Kidney (tissue), 14 donors: ENCODE measurements around the gene WFIKKN2. TPM values are rescaled to one million over a fixed set of nuclear protein-coding genes. Genes with fewer than 3 reads are reported as not detected.
A peak's percentile ranks its signal among the peaks of the same experiment; 100 is the strongest.

Source experiments
- DNase-seq, 5 donors: peaks; one replicate each; pipeline ENCODE4 v3.0.0-alpha.2; 2013 to 2020
- FAIRE-seq: peaks from 2 replicates; lab custom pipeline; 2012; peaks lifted over from hg19 to GRCh38; lab: Jason Lieb, UNC
- H3K27ac ChIP-seq, 2 donors: one replicate each; pipeline ENCODE4 v1.7.0; 2013; ENCODE audit warnings: low read depth in 2 of 2, low read length in 2 of 2, inconsistent platforms in 1 of 2
- H3K27me3 ChIP-seq: one replicate; pipeline ENCODE4 v1.7.1; 2013; ENCODE audit warnings: low read length, inconsistent platforms; ENCODE audit not compliant: control insufficient read depth, insufficient read depth
- H3K36me3 ChIP-seq, 3 donors: one replicate each; pipeline versions ENCODE4 v1.7.0 to v1.7.1; 2013; ENCODE audit warnings: low read length in 3 of 3, control low read depth in 1 of 3, inconsistent platforms in 1 of 3; ENCODE audit not compliant: insufficient read depth in 3 of 3, control insufficient read depth in 2 of 3
- H3K4me1 ChIP-seq, 3 donors: one replicate each; pipeline versions ENCODE4 v1.7.0 to v1.7.1; 2013; ENCODE audit warnings: low read length in 3 of 3, inconsistent platforms in 1 of 3, low read depth in 1 of 3; ENCODE audit not compliant: control insufficient read depth in 2 of 3, insufficient read depth in 2 of 3
- H3K4me3 ChIP-seq, 3 donors: one replicate each; pipeline versions ENCODE4 v1.7.0 to v1.8.1; 2013; ENCODE audit warnings: low read length in 3 of 3, control low read depth in 1 of 3, inconsistent platforms in 1 of 3
- H3K9ac ChIP-seq, 3 donors: one replicate each; pipeline versions ENCODE4 v1.7.0 to v1.7.1; 2013; ENCODE audit warnings: low read length in 3 of 3, control low read depth in 1 of 3, inconsistent platforms in 1 of 3
- H3K9me3 ChIP-seq, 3 donors: one replicate each; pipeline versions ENCODE4 v1.7.0 to v1.7.1; 2013; ENCODE audit warnings: low read length in 3 of 3, control low read depth in 1 of 3, inconsistent platforms in 1 of 3; ENCODE audit not compliant: control insufficient read depth in 2 of 3, insufficient read depth in 1 of 3
- CTCF ChIP-seq: IDR thresholded peaks from 3 replicates; pipeline ENCODE4 v1.5.1; 2012; ENCODE audit warnings: mild to moderate bottlenecking, moderate library complexity, borderline replicate concordance; ENCODE audit not compliant: insufficient read depth; ENCODE audit errors: extremely low read depth
- intact Hi-C: fragments of 100-400 bp; cut with DNase I; formaldehyde crosslinking; loops from one replicate; pipeline ENCODE4 v1.11.1; 2022
- polyA plus RNA-seq: library from polyadenylated mRNA; stranded (reverse); fragments of 350-450 nt; fragmentation: Illumina TruSeq; extraction: RNeasy Lipid Tissue Mini Kit (QIAGEN cat#74804); gene quantifications from one replicate; pipeline ENCODE4 v1.2.3, GENCODE V29; 2014; ENCODE audit warnings: low read depth, low replicate concordance; ENCODE audit not compliant: insufficient read depth
- total RNA-seq: library from RNA; stranded (reverse); fragmentation: NEBNext Ultra II Directional; extraction: Animal tissue kit (Norgen Biotek cat#: 25700); gene quantifications from one replicate; pipeline ENCODE4 v1.2.1, GENCODE V29; 2021
- donor health status: control.
- donor health status: control.
- donor health status: control.
- donor health status: control.
- donor health status: control.
- donor health status: DM: yes; HTN: yes; CAD: no.
- donor health status: Normal renal cell carcinoma (clear cell type).

The WFIKKN2 gene
- total and polyA plus RNA-seq, 2 donors from 2014 or later: 0.09 TPM; not detected in 1

DNA sequence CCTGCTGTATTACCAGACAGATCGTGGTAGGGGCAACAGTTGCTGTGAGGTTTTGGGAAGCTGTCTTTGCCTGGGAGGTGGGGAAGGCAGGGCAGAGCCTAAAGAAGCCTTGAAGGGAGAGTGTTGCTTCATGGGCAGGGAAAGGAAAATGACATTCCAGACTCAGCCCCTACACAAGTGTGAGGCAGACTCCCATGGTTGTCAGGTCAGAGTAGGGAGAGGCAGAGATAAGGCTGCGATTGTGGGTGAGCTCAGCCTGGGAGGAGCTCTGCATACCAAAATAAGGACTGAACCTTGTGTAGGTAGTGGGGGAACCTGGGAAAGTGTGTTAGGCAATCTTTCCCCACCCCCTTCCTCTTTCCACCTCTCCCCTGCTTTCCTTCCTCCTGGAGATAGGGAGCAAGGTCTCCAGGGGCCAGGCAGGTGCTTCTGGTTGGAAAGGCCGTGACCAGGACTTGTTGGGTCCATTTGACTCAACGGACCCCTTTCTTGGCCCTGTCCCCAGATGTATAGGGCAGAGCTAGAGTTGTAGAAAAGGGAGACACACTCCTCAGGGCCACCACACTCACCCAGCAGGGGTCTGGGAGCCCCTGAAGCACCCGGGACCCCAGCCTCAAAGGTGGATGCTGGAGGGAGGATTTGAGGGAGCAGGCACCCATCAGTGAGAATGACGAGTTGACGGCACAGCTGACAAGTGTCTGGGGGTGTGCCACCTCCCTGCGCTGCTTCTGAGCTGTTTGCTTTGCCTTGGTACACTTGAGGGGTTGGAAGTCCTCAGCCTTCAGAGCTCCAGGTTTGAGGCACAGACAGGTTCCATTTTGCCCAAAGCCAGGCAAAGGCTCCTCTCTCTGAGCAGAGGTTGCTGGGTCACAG lies 49.3 kb downstream of the WFIKKN2 start:
- intact Hi-C loops: no loop called here
- H3K4me1 ChIP-seq: peaks cover 0 to 13% (median 3%) of the 10 kb centered on the region in 3 donors
- no peak overlapping the region for H3K27ac ChIP-seq
- no peak overlapping the region for H3K9ac ChIP-seq
- H3K4me3 ChIP-seq: no peak overlapping the region
- FAIRE-seq: no peak
- TF ChIP-seq CTCF: no peak
- no peak for DNase-seq
- H3K9me3 ChIP-seq: no peaks in the 10 kb centered on the region
- H3K36me3 ChIP-seq: no peaks in the 10 kb centered on the region
- H3K27me3 ChIP-seq: no peaks in the 10 kb centered on the region

GRCh38 chr17:50887705-50888245 lies 52.4 kb downstream of the WFIKKN2 start:
- H3K9me3 ChIP-seq: no peaks in the 10 kb centered on the region
- FAIRE-seq (no peak), DNase-seq (peak in 1 of 5 donors; percentile 30)
- peak overlapping the region in 1 of 3 donors; percentile 26 for H3K9ac ChIP-seq
- no peaks in the 10 kb centered on the region for H3K36me3 ChIP-seq
- H3K27ac ChIP-seq: no peak overlapping the region
- H3K27me3 ChIP-seq: no peaks in the 10 kb centered on the region
- H3K4me3 ChIP-seq: no peak overlapping the region
- intact Hi-C loops: no loop called here
- no peak for TF ChIP-seq CTCF
- H3K4me1 ChIP-seq: peaks cover 0 to 15% (median 4%) of the 10 kb centered on the region in 3 donors

DNA sequence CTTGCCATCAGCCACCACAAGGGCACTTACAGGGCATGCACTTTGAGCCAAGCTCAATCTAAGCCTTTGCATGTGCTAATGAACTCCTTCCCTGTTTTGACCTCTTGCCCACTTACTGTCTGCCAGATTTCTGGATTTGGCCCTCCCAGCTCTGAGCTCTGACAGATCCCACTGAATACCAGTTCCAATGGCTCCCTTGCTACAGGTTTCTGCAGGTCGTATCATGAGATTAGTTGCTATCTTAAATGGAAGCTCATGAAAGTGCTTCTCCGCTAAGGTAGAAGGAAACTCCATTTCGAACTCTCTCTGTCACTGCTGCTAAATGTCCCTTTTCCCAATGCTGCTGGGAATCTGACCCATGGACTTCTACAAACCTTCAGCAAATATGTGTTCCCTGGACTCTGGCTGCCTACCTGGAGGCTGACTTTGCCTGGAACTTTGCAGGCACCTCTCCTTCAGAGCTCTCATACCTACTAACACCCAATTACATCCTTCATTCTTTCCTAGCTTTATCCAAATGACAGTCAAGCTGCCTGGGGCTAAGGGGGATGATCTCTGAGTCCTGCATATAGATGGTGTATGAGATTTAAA lies 54.2 kb downstream of the WFIKKN2 start:
- no peak for FAIRE-seq
- no peak for TF ChIP-seq CTCF
- Histone ChIP-seq H3K27me3 (no peaks in the 10 kb centered on the region), H3K4me3 (no peak overlapping the region), H3K27ac (no peak overlapping the region), H3K9me3 (no peaks in the 10 kb centered on the region), H3K4me1 (peaks cover 0 to 21% (median 7%) of the 10 kb centered on the region in 3 donors), H3K36me3 (no peaks in the 10 kb centered on the region), H3K9ac (no peak overlapping the region)
- DNase-seq: no peak
- intact Hi-C loops: no loop called here
